Naive thymus-derived CD4-positive, alpha-beta T cell (primary cell): Measurements from ENCODE around the gene PGGHG. TPM values are rescaled to one million over a fixed set of nuclear protein-coding genes. Genes with fewer than 3 reads are reported as not detected.
A peak's percentile ranks its signal among the peaks of the same experiment; 100 is the strongest.
"Not testable (repeated sequence)": the region's sequence is repeated elsewhere in the genome, so short reads cannot be mapped to it uniquely, and the experiment has no call there.

ENCODE experiments used
- ATAC-seq: fragments of 150-1000 bp; cut with Tn5 transposase; 2 replicates; pipeline ENCODE4 v1.10.0; 2021; ENCODE audit warnings: mild to moderate bottlenecking, moderate library complexity
- CTCF ChIA-PET: fragments of 350-600 bp; sonication (Branson Sonifier 250); formaldehyde crosslinking; loops from one replicate; lab custom pipeline; 2021; ENCODE audit warnings: antibody characterized with exemption; lab: Charles Lee
- POLR2A ChIA-PET: fragments of 350-600 bp; sonication (Branson Sonifier 250); formaldehyde crosslinking; loops from one replicate; lab custom pipeline; 2021; ENCODE audit warnings: antibody characterized with exemption, inconsistent platforms; lab: Charles Lee
- DNase-seq, 9 donors: peaks; one replicate each; pipeline versions ENCODE4 v3.0.0 to v3.0.0-alpha.2; 2020 to 2022; ENCODE audit warnings: mixed read lengths in 1 of 9
- H3K27ac ChIP-seq: one replicate; pipeline ENCODE4 v1.7.0; 2013; ENCODE audit warnings: mild to moderate bottlenecking, low read depth, low read length, moderate library complexity
- H3K27me3 ChIP-seq, 2 donors: one replicate each; pipeline ENCODE4 v1.7.0; 2013; ENCODE audit warnings: low read length in 2 of 2, mild to moderate bottlenecking in 2 of 2, moderate library complexity in 2 of 2; ENCODE audit not compliant: control insufficient read depth in 2 of 2, insufficient read depth in 2 of 2
- H3K36me3 ChIP-seq, 3 experiments: 1 replicate in 2 of 3; 2 replicates in 1 of 3; pipeline ENCODE4 v1.7.0; 2013; ENCODE audit warnings: low read length in 3 of 3, mild to moderate bottlenecking in 3 of 3, moderate library complexity in 1 of 3; ENCODE audit not compliant: insufficient read depth in 3 of 3, control insufficient read depth in 2 of 3
- H3K4me1 ChIP-seq, 2 donors: one replicate each; pipeline ENCODE4 v1.7.0; 2013; ENCODE audit warnings: low read length in 2 of 2, mild to moderate bottlenecking in 2 of 2, moderate library complexity in 1 of 2; ENCODE audit not compliant: control insufficient read depth in 2 of 2, insufficient read depth in 2 of 2
- H3K4me3 ChIP-seq: 2 replicates; pipeline ENCODE4 v1.7.0; 2013; ENCODE audit warnings: mild to moderate bottlenecking, low read length
- H3K9me3 ChIP-seq, 3 experiments: 1 replicate in 2 of 3; 2 replicates in 1 of 3; pipeline ENCODE4 v1.7.0; 2013; ENCODE audit warnings: low read length in 3 of 3; ENCODE audit not compliant: control insufficient read depth in 2 of 3
- H3K27ac Mint-ChIP-seq, 9 donors: one replicate each; pipeline ENCODE4 v1.8.0; 2020 to 2022; ENCODE audit warnings: mixed read lengths in 9 of 9, mild to moderate bottlenecking in 8 of 9, moderate library complexity in 5 of 9, inconsistent platforms in 2 of 9
- H3K27me3 Mint-ChIP-seq, 5 donors: one replicate each; pipeline ENCODE4 v1.8.0; 2021 to 2022; ENCODE audit warnings: mixed read lengths in 5 of 5, mild to moderate bottlenecking in 1 of 5
- H3K36me3 Mint-ChIP-seq, 5 donors: one replicate each; pipeline ENCODE4 v1.8.0; 2020 to 2022; ENCODE audit warnings: mixed read lengths in 5 of 5, mild to moderate bottlenecking in 3 of 5, inconsistent platforms in 1 of 5
- H3K4me1 Mint-ChIP-seq, 7 donors: one replicate each; pipeline ENCODE4 v1.8.0; 2020 to 2022; ENCODE audit warnings: mixed read lengths in 7 of 7, mild to moderate bottlenecking in 3 of 7, inconsistent platforms in 1 of 7
- H3K4me3 Mint-ChIP-seq, 10 donors: one replicate each; pipeline ENCODE4 v1.8.0; 2020 to 2022; ENCODE audit warnings: mild to moderate bottlenecking in 10 of 10, mixed read lengths in 10 of 10, moderate library complexity in 6 of 10, inconsistent platforms in 2 of 10
- H3K9me3 Mint-ChIP-seq, 11 donors: one replicate each; pipeline ENCODE4 v1.8.0; 2020 to 2022; ENCODE audit warnings: mixed read lengths in 11 of 11, mild to moderate bottlenecking in 4 of 11, inconsistent platforms in 1 of 11, moderate library complexity in 1 of 11
- intact Hi-C, 2 donors: fragments of 100-400 bp; cut with micrococcal nuclease; formaldehyde crosslinking; loops; one replicate each; pipeline ENCODE4 v1.15.1; 2023
- polyA plus RNA-seq, 2 donors: library from polyadenylated mRNA; unstranded; fragments of 300-500 nt; fragmentation: Illumina TruSeq; gene quantifications; one replicate each; pipeline ENCODE4 v1.2.3, GENCODE V29; 2021
- total RNA-seq, 6 experiments: library from RNA in 5 of 6; stranded (reverse) in 5 of 6; gene quantifications; 1 replicate in 5 of 6; 2 replicates in 1 of 6; pipeline ENCODE4 v1.2.3 and lab custom pipeline; 2021 to 2026

PGGHG gene
- total and polyA plus RNA-seq, 7 experiments from 2014 or later: 5.1 to 656 (median 340) TPM

- H3K9me3 ChIP-seq: no peaks in the 10 kb centered on the region
- H3K4me1 Mint-ChIP-seq: peaks cover 23 to 48% (median 35%) of the 10 kb centered on the region in 7 donors
- no peak for ATAC-seq
Measured at GRCh38 chr11:315516-315994, 26.6 kb downstream of the PGGHG start.

GRCh38 chr11:316031-316701 lies 27.2 kb downstream of the PGGHG start:
- H3K36me3 Mint-ChIP-seq: peaks cover 0 to 49% (median 19%) of the 10 kb centered on the region in 5 donors
- no peaks in the 10 kb centered on the region for H3K9me3 Mint-ChIP-seq
- peaks cover 13 to 30% of the 10 kb centered on the region in 2 donors for H3K4me1 ChIP-seq
- H3K9me3 ChIP-seq: no peaks in the 10 kb centered on the region
- intact Hi-C loops: no loop called here
- DNase-seq (peak in 3 of 9 donors; percentile 30 to 56 (median 37)), ATAC-seq (no peak)
- peak overlapping the region; percentile 85 to 98 (median 93) for H3K4me3 Mint-ChIP-seq
- peak overlapping the region; percentile 71 for H3K4me3 ChIP-seq
- peak overlapping the region; percentile 95 for H3K27ac ChIP-seq
- ChIA-PET POLR2A (interaction anchor here (0.5 to 6.9 kb wide), 25 partner anchors 10 to 134 kb away, joined by 3 to 54 read pairs (median 6); partner anchors contain the start of genes BET1L, NLRP6, PGGHG and PSMD13), CTCF (interaction anchor here (0.9 to 3.5 kb wide), 9 partner anchors 9 to 132 kb away, joined by 3 to 36 read pairs (median 6); partner anchors contain the start of gene IFITM2)
- peaks cover 0 to 3% (median 0%) of the 10 kb centered on the region in 5 donors for H3K27me3 Mint-ChIP-seq
- peaks cover 25 to 50% (median 37%) of the 10 kb centered on the region in 7 donors for H3K4me1 Mint-ChIP-seq
- H3K36me3 ChIP-seq: peaks cover 0 to 19% (median 8%) of the 10 kb centered on the region in 3 experiments
- H3K27me3 ChIP-seq: no peaks in the 10 kb centered on the region
- peak overlapping the region; percentile 88 to 98 (median 95) for H3K27ac Mint-ChIP-seq

More at GRCh38 chr11:315516-315994, 26.6 kb downstream of the PGGHG start:
- Mint-ChIP-seq H3K4me3 (peak overlapping the region; percentile 88 to 100 (median 96)), H3K9me3 (no peaks in the 10 kb centered on the region), H3K27ac (peak overlapping the region; percentile 94 to 99 (median 99)), H3K27me3 (peaks cover 0 to 3% (median 0%) of the 10 kb centered on the region in 5 donors), H3K36me3 (peaks cover 0 to 48% (median 19%) of the 10 kb centered on the region in 5 donors)
- ChIA-PET CTCF (interaction anchor here (0.6 to 3.5 kb wide), 7 partner anchors 9 to 520 kb away, joined by 3 to 36 read pairs (median 3); no protein-coding TSS in a partner anchor), POLR2A (interaction anchor here (0.5 to 6.9 kb wide), 21 partner anchors 10 to 134 kb away, joined by 3 to 54 read pairs (median 6); partner anchors contain the start of genes BET1L, NLRP6, PGGHG and PSMD13)
- no peaks in the 10 kb centered on the region for H3K27me3 ChIP-seq
- DNase-seq: no peak
- H3K4me1 ChIP-seq: peaks cover 13 to 30% of the 10 kb centered on the region in 2 donors
- intact Hi-C loops: loop anchor here in 1 of 2 donors (2.0 kb wide), 1 partner anchor 135 kb away; the partner anchor contains the start of gene PTDSS2
- H3K27ac ChIP-seq: peak overlapping the region; percentile 95
- H3K36me3 ChIP-seq: peaks cover 0 to 19% (median 8%) of the 10 kb centered on the region in 3 experiments
- H3K4me3 ChIP-seq: peak overlapping the region; percentile 71

GRCh38 chr11:316891-317301 lies 28.0 kb downstream of the PGGHG start:
- H3K4me3 ChIP-seq: peak overlapping the region; percentile 71
- peak in 1 of 9 donors; percentile 68 for DNase-seq
- peak overlapping the region; percentile 95 for H3K27ac ChIP-seq
- peaks cover 0 to 48% (median 19%) of the 10 kb centered on the region in 5 donors for H3K36me3 Mint-ChIP-seq
- no peaks in the 10 kb centered on the region for H3K9me3 ChIP-seq
- peaks cover 0 to 19% (median 8%) of the 10 kb centered on the region in 3 experiments for H3K36me3 ChIP-seq
- POLR2A ChIA-PET: interaction anchor here (0.6 to 6.9 kb wide), 25 partner anchors 8 to 110 kb away, joined by 3 to 54 read pairs (median 6); partner anchors contain the start of genes BET1L, NLRP6, PGGHG and PSMD13
- H3K9me3 Mint-ChIP-seq: no peaks in the 10 kb centered on the region
- peak overlapping the region; percentile 88 to 98 (median 95) for H3K27ac Mint-ChIP-seq
- H3K4me1 Mint-ChIP-seq: peaks cover 24 to 48% (median 36%) of the 10 kb centered on the region in 7 donors
- H3K4me1 ChIP-seq: peaks cover 13 to 26% of the 10 kb centered on the region in 2 donors
- ATAC-seq: no peak
- CTCF ChIA-PET: interaction anchor here (1.3 to 3.5 kb wide), 10 partner anchors 8 to 131 kb away, joined by 3 to 36 read pairs (median 6); partner anchors contain the start of gene IFITM2
- intact Hi-C loops: no loop called here
- peaks cover 0 to 3% (median 0%) of the 10 kb centered on the region in 5 donors for H3K27me3 Mint-ChIP-seq
- H3K4me3 Mint-ChIP-seq: peak overlapping the region; percentile 85 to 98 (median 93)
- H3K27me3 ChIP-seq: no peaks in the 10 kb centered on the region

GRCh38 chr11:317668-318404 lies 28.9 kb downstream of the PGGHG start:
- H3K27me3 ChIP-seq, ATAC-seq, H3K9me3 ChIP-seq, intact Hi-C loops, H3K9me3 Mint-ChIP-seq, H3K27me3 Mint-ChIP-seq: not testable (repeated sequence)
- peak in 2 of 9 donors; percentile 7 to 55 for DNase-seq
- peaks cover 4 to 17% of the 10 kb centered on the region in 2 donors for H3K4me1 ChIP-seq
- H3K4me3 ChIP-seq: peak overlapping the region; percentile 71
- peaks cover 0 to 19% (median 8%) of the 10 kb centered on the region in 3 experiments for H3K36me3 ChIP-seq
- H3K36me3 Mint-ChIP-seq: peaks cover 0 to 47% (median 19%) of the 10 kb centered on the region in 5 donors
- POLR2A ChIA-PET: interaction anchor here (0.6 to 6.9 kb wide), 23 partner anchors 8 to 111 kb away, joined by 3 to 54 read pairs (median 6); partner anchors contain the start of genes BET1L, NLRP6, PGGHG and PSMD13
- H3K4me3 Mint-ChIP-seq: peak overlapping the region; percentile 85 to 98 (median 93)
- peak overlapping the region; percentile 95 for H3K27ac ChIP-seq
- CTCF ChIA-PET: interaction anchor here (1.3 to 3.5 kb wide), 10 partner anchors 9 to 130 kb away, joined by 3 to 36 read pairs (median 6); partner anchors contain the start of gene IFITM2
- H3K4me1 Mint-ChIP-seq: peaks cover 20 to 39% (median 32%) of the 10 kb centered on the region in 7 donors
- H3K27ac Mint-ChIP-seq: peak overlapping the region; percentile 88 to 98 (median 95)

GRCh38 chr11:318405-319120 lies 29.6 kb downstream of the PGGHG start:
- H3K9me3 ChIP-seq, DNase-seq, H3K9me3 Mint-ChIP-seq, H3K4me1 ChIP-seq, H3K27me3 ChIP-seq, H3K27me3 Mint-ChIP-seq, intact Hi-C loops: not testable (repeated sequence)
- POLR2A ChIA-PET: interaction anchor here (0.6 to 4.5 kb wide), 12 partner anchors 8 to 111 kb away, joined by 3 to 41 read pairs (median 14); partner anchors contain the start of genes BET1L, PGGHG, PSMD13 and RIC8A
- ATAC-seq: peak; percentile 71
- H3K4me1 Mint-ChIP-seq: peaks cover 20 to 35% (median 29%) of the 10 kb centered on the region in 7 donors
- CTCF ChIA-PET: interaction anchor here (1.4 to 3.5 kb wide), 4 partner anchors 10 to 37 kb away, joined by 3 to 36 read pairs (median 5); no protein-coding TSS in a partner anchor
- peak overlapping the region in 1 of 9 donors; percentile 96 for H3K27ac Mint-ChIP-seq
- H3K36me3 Mint-ChIP-seq: peaks cover 0 to 42% (median 19%) of the 10 kb centered on the region in 5 donors
- Histone ChIP-seq H3K4me3 (peak overlapping the region; percentile 37), H3K36me3 (peaks cover 0 to 19% (median 8%) of the 10 kb centered on the region in 3 experiments), H3K27ac (peak overlapping the region; percentile 87)
- H3K4me3 Mint-ChIP-seq: peak overlapping the region in 5 of 10 donors; percentile 84 to 98 (median 94)
